GM19025 (cell line): Measurements from ENCODE around the gene LENG8.
"Not testable (repeated sequence)": the region's sequence is repeated elsewhere in the genome, so short reads cannot be mapped to it uniquely, and the experiment has no call there.

Experiments
- ATAC-seq: cut with Tn5 transposase; IDR thresholded peaks from one replicate; pipeline ENCODE4 v1.9.1; 2021; ENCODE audit warnings: mild to moderate bottlenecking, low read depth, moderate library complexity; ENCODE audit not compliant: unreplicated experiment

The LENG8 gene

DNA sequence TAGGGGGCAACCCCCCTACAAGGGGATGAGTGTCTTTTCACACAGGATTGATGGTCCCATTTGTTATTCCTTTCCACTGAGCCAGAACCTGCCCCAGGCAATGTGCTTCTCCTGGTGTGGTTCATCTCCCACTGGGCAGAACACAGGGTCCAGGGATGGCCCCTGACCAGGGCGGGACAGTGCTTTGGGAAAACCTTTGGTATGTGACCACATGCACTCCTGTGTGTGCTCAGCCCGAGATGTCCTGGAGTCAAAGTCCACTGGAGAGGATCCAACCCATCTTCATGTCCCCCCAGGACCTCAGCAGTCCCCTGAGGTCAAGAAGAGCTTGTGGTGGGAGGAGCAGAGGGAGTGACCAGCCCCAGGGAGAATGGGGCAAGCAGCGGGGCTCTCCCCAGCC lies 59.5 kb downstream of the LENG8 start:
- not testable (repeated sequence) for ATAC-seq

DNA sequence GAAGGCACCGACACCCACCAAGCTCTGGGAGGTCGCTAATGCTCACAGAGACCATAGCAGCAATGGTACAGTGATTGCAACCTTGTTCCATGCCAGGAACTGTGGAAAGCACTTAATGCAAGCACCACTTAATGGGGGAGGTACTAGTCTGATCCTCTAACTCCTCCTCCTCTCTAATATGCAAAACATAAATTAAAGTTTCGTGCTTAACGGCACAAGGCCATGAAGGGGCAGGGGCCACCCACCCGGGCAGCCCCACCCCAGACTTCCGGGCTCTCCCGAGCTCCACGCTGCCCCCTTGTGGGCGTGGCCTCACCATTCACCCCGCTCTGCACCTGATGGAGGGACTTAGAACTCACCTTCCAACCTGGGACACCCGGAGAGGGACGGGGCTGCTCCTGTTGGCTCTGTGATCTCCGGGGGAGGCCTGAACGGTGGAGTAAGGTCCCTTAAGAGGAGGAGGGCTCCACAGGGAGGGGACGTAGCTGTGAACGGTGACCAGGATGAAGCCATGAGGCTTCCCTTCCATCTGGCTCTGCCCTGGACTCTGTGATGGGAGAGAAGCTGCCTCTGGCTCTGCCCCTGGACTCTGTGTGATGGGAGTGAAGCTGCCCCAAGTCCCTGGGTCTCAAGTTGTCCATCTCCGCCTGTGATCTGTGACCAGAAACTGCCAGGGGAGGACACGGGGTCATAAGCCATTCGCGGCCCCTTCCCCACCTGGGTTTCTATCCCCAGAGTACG lies 60.4 kb downstream of the LENG8 start:
- not testable (repeated sequence) for ATAC-seq
